GM13977 (cell line): ENCODE measurements around the gene POLDIP2.

Experiments used
- DNase-seq: peaks from one replicate; pipeline ENCODE4 v3.0.0; 2012; ENCODE audit warnings: low spot score
- CTCF ChIP-seq: IDR thresholded peaks from 2 replicates; pipeline ENCODE4 v1.5.1; 2012; ENCODE audit warnings: mild to moderate bottlenecking, control low read depth; ENCODE audit not compliant: insufficient read depth; ENCODE audit errors: extremely low read depth, missing control alignments
- in situ Hi-C: fragments of 300-500 bp; cut with MboI; formaldehyde crosslinking; loops from one replicate; pipeline ENCODE4 v1.12.0; 2022; ENCODE audit warnings: low sequenced_read_pairs, low pct_unique_long_range_greater_than_20kb, mixed read lengths, inconsistent platforms; ENCODE audit not compliant: unreplicated experiment

POLDIP2 gene

GRCh38 chr17:28317099-28317965 is 40.0 kb downstream of the POLDIP2 start:
- no peak for TF ChIP-seq CTCF

GRCh38 chr17:28315846-28316705 is 41.3 kb downstream of the POLDIP2 start:
- DNase-seq: no peak
- in situ Hi-C loops: no loop called here
- TF ChIP-seq CTCF: no peak

More at GRCh38 chr17:28317099-28317965, 40.0 kb downstream of the POLDIP2 start:
- in situ Hi-C loops: no loop called here
- no peak for DNase-seq

- no peak for TF ChIP-seq CTCF
- DNase-seq: no peak
- in situ Hi-C loops: no loop called here
Measured at GRCh38 chr17:28313841-28314240, 43.5 kb downstream of the POLDIP2 start.

GRCh38 chr17:28306954-28307401 is 50.3 kb downstream of the POLDIP2 start:
- TF ChIP-seq CTCF: no peak
- DNase-seq: no peak
- in situ Hi-C loops: no loop called here

- no peak for DNase-seq
- no peak for TF ChIP-seq CTCF
- in situ Hi-C loops: no loop called here
Measured at GRCh38 chr17:28298449-28298848, 58.9 kb downstream of the POLDIP2 start.
